ENCODE data around the gene BCL2L12. TPM values are rescaled to one million over a fixed set of nuclear protein-coding genes. Genes with fewer than 3 reads are reported as not detected.
A peak's percentile ranks its signal among the peaks of the same experiment; 100 is the strongest.

Gene BCL2L12
- total and polyA plus RNA-seq, 2 of the 13 experiments (the other 11 are each of a cell fraction or from before 2014, with no cell fraction given) = 26.8 to 40.8 TPM

DNA sequence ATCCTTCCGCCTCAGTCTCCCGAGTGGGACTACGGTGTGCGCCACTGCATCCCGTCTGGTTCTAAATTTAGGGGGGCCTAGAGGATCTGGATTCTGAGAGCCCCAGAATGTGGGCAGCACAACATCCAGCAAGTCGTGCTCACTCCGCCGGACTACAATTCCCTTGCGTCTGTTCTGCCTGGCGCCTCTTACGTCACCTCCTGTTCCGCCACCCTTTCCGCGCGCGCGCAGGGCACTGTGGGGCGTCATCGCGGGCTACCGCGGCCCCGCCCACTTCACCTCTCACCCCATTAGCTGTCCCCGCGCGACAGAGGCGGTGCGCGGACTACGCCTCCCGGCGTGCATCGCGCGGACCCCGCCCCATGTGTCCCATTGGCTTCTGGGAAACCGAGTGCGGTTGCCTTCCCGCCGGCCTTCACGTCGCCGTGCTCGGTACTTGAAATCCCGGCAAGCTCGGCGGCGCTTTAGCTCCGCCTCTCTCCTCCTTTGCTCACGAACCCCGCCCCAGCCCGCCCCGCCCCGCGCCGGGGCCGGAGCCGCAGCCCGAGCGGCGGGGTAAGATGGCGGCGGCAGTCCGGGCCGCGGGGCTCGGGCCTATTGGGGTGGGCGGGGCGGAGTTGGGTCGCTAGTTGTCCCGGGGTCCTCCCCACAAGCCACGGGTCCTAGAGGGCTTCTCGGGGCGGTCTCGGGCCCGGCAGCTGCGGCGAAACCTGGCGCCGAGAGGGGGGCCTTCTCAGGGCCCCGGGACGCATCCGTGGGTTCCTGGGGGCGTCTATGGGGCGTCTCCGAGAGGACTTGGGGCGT is 23.8 kb upstream of the BCL2L12 start, which contains the start of gene SCAF1 (continued):
- TF ChIP-seq HES4 (CRISPR knock-in tag; IDR thresholded peaks at IDR 0.05; ENCODE audit: borderline replicate concordance) (no peak), ZNF883 (CRISPR knock-in tag; IDR thresholded peaks at IDR 0.05; ENCODE audit: not compliant biosample characterization) (peak; percentile 49), TBL1XR1 (IDR thresholded peaks at IDR 0.05; ENCODE audit: borderline replicate concordance, low read length, partially characterized antibody) (peak; percentile 62), ZBTB20 (CRISPR knock-in tag; IDR thresholded peaks at IDR 0.05; ENCODE audit: borderline replicate concordance, low read depth) (no peak), RFXANK (CRISPR knock-in tag; IDR thresholded peaks at IDR 0.05) (no peak), SMARCE1 (IDR thresholded peaks at IDR 0.05; ENCODE audit: borderline replicate concordance) (no peak), CHCHD3 (CRISPR knock-in tag; IDR thresholded peaks at IDR 0.05) (no peak), ZNF317 (CRISPR knock-in tag; IDR thresholded peaks at IDR 0.05) (peak; percentile 47; the same call in 1 of the 2 replicates), RFX3 (CRISPR knock-in tag; IDR thresholded peaks at IDR 0.05) (no peak), ZNF737 (CRISPR knock-in tag; IDR thresholded peaks at IDR 0.05; ENCODE audit: borderline replicate concordance) (no peak), PHB2 (IDR thresholded peaks at IDR 0.05; ENCODE audit: partially characterized antibody) (no peak), ZNF326 (CRISPR knock-in tag; IDR thresholded peaks at IDR 0.05; ENCODE audit: borderline replicate concordance) (no peak), CCDC6 (CRISPR knock-in tag; IDR thresholded peaks at IDR 0.05) (0 out of 2 replicates have a peak, but pooled peaks have one; percentile 69), NFRKB (IDR thresholded peaks at IDR 0.05) (no peak), HNRNPK (IDR thresholded peaks at IDR 0.05; ENCODE audit: low read depth, low read length, poor library complexity, severe bottlenecking) (peak; percentile 66), ZNF441 (CRISPR knock-in tag; IDR thresholded peaks at IDR 0.05; ENCODE audit: borderline replicate concordance) (no peak), PRPF4 (IDR thresholded peaks at IDR 0.05; ENCODE audit: low read depth, low read length, poor library complexity, severe bottlenecking) (no peak), ZNF550 (CRISPR knock-in tag; IDR thresholded peaks at IDR 0.05; ENCODE audit: borderline replicate concordance) (no peak), ZNF354B (CRISPR knock-in tag; IDR thresholded peaks at IDR 0.05) (no peak)
- TF ChIP-seq, protein P1, sequence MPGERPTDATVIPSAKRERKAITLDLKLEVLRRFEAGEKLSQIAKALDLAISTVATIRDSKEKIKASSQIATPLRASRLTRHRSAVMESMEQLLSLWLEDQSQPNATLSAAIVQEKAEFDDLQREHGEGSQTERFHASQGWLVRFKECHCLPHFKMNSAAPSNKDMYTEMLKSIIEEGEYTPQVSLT (CRISPR knock-in tag; IDR thresholded peaks at IDR 0.05; ENCODE audit: borderline replicate concordance, low read depth) = no peak
- TF ChIP-seq, protein P2, sequence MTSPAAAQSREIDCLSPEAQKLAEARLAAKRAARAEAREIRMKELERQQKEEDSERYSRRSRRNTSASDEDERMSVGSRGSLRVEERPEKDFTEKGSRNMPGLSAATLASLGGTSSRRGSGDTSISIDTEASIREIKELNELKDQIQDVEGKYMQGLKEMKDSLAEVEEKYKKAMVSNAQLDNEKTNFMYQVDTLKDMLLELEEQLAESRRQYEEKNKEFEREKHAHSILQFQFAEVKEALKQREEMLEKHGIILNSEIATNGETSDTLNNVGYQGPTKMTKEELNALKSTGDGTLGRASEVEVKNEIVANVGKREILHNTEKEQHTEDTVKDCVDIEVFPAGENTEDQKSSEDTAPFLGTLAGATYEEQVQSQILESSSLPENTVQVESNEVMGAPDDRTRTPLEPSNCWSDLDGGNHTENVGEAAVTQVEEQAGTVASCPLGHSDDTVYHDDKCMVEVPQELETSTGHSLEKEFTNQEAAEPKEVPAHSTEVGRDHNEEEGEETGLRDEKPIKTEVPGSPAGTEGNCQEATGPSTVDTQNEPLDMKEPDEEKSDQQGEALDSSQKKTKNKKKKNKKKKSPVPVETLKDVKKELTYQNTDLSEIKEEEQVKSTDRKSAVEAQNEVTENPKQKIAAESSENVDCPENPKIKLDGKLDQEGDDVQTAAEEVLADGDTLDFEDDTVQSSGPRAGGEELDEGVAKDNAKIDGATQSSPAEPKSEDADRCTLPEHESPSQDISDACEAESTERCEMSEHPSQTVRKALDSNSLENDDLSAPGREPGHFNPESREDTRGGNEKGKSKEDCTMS (CRISPR knock-in tag; conservative IDR thresholded peaks at IDR 0.05) = no peak
- TF ChIP-seq, protein P3, sequence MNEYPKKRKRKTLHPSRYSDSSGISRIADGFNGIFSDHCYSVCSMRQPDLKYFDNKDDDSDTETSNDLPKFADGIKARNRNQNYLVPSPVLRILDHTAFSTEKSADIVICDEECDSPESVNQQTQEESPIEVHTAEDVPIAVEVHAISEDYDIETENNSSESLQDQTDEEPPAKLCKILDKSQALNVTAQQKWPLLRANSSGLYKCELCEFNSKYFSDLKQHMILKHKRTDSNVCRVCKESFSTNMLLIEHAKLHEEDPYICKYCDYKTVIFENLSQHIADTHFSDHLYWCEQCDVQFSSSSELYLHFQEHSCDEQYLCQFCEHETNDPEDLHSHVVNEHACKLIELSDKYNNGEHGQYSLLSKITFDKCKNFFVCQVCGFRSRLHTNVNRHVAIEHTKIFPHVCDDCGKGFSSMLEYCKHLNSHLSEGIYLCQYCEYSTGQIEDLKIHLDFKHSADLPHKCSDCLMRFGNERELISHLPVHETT (CRISPR knock-in tag; conservative IDR thresholded peaks at IDR 0.05) = peak; percentile 96
- TF ChIP-seq, protein P4, sequence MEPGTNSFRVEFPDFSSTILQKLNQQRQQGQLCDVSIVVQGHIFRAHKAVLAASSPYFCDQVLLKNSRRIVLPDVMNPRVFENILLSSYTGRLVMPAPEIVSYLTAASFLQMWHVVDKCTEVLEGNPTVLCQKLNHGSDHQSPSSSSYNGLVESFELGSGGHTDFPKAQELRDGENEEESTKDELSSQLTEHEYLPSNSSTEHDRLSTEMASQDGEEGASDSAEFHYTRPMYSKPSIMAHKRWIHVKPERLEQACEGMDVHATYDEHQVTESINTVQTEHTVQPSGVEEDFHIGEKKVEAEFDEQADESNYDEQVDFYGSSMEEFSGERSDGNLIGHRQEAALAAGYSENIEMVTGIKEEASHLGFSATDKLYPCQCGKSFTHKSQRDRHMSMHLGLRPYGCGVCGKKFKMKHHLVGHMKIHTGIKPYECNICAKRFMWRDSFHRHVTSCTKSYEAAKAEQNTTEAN (CRISPR knock-in tag; conservative IDR thresholded peaks at IDR 0.05) = no peak
- TF ChIP-seq, protein P5, sequence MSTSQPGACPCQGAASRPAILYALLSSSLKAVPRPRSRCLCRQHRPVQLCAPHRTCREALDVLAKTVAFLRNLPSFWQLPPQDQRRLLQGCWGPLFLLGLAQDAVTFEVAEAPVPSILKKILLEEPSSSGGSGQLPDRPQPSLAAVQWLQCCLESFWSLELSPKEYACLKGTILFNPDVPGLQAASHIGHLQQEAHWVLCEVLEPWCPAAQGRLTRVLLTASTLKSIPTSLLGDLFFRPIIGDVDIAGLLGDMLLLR (CRISPR knock-in tag; IDR thresholded peaks at IDR 0.05) = 0 out of 2 replicates have a peak, but pooled peaks have one; percentile 12

Measured in HepG2 (cell line).